K562 (cell line): Measurements from ENCODE around the gene CNBD2.

ENCODE experiments used
- ATF2 ChIP-seq: sonication (generic); formaldehyde crosslinking; IDR thresholded peaks from 2 replicates; pipeline ENCODE4 v1.8.1; 2022; ENCODE audit warnings: missing genetic modification reagents
- POLR2A ChIP-seq: fragments of 450-650 bp; conservative IDR thresholded peaks from 2 replicates; pipeline ENCODE4 v1.6.1; 2016
- POLR2AphosphoS2 ChIP-seq: IDR thresholded peaks from 2 replicates; pipeline ENCODE4 v1.6.1; 2012; ENCODE audit warnings: low read length, improper control_type of control experiment
- RFX5 ChIP-seq: IDR thresholded peaks from 2 replicates; pipeline ENCODE4 v1.6.1; 2011; ENCODE audit warnings: low read depth, mild to moderate bottlenecking, improper control_type of control experiment, low read length
- ZBTB33 ChIP-seq: sonication (generic); formaldehyde crosslinking; IDR thresholded peaks from 2 replicates; pipeline ENCODE4 v1.8.1; 2023; ENCODE audit warnings: mild to moderate bottlenecking, missing genetic modification reagents
- ZNF354B ChIP-seq: fragments of 250-450 bp; sonication (Bioruptor Pico); IDR thresholded peaks from 2 replicates; pipeline ENCODE4 v1.4.0; 2020

GRCh38 chr20:35971981-35972380 lies 3.6 kb downstream of the CNBD2 start:
- TF ChIP-seq ZNF354B (CRISPR knock-in tag) (no peak), RFX5 (no peak), ATF2 (CRISPR knock-in tag) (no peak), POLR2AphosphoS2 (no peak), ZBTB33 (CRISPR knock-in tag) (no peak), POLR2A (no peak)
